Ascending aorta (tissue), 2 donors: ENCODE data around the gene ROGDI. TPM values are rescaled to one million over a fixed set of nuclear protein-coding genes. Genes with fewer than 3 reads are reported as not detected.

ENCODE experiments used
- DNase-seq, 2 donors: peaks; one replicate each; pipeline ENCODE4 v3.0.0-alpha.2; 2019; ENCODE audit warnings: low spot score in 2 of 2
- H3K27ac ChIP-seq, 2 donors: fragments of 200-600 bp; sonication (generic); one replicate each; pipeline ENCODE4 v1.5.1; 2016 to 2017; ENCODE audit warnings: mild to moderate bottlenecking in 1 of 2
- H3K27me3 ChIP-seq: fragments of 200-600 bp; sonication (generic); one replicate; pipeline ENCODE4 v1.5.1; 2017
- H3K36me3 ChIP-seq, 2 donors: fragments of 200-600 bp; sonication (generic); one replicate each; pipeline ENCODE4 v1.5.1; 2016
- H3K4me1 ChIP-seq, 2 donors: fragments of 200-600 bp; sonication (generic); one replicate each; pipeline ENCODE4 v1.5.1; 2016 to 2017; ENCODE audit warnings: mild to moderate bottlenecking in 1 of 2
- H3K4me3 ChIP-seq, 2 donors: fragments of 200-600 bp; sonication (generic); one replicate each; pipeline ENCODE4 v1.5.1; 2016 to 2017; ENCODE audit warnings: mild to moderate bottlenecking in 1 of 2
- H3K9me3 ChIP-seq, 2 donors: fragments of 200-600 bp; sonication (generic); one replicate each; pipeline ENCODE4 v1.5.1; 2016
- CTCF ChIP-seq, 3 experiments: fragments of 200-600 bp in 2 of 3; fragments of 450-650 bp in 1 of 3; sonication (generic) in 2 of 3; IDR thresholded peaks; one replicate each; pipeline ENCODE4 v1.5.1; 2016 to 2019; ENCODE audit warnings: antibody characterized with exemption in 3 of 3, mild to moderate bottlenecking in 1 of 3, moderate library complexity in 1 of 3
- intact Hi-C: fragments of 100-400 bp; cut with DNase I; formaldehyde crosslinking; loops from one replicate; pipeline ENCODE4 v1.15.1; 2023
- total RNA-seq: library from RNA; depleted of rRNA; stranded (reverse); fragments of >200 nt; gene quantifications from one replicate; pipeline ENCODE4 v1.1.0, GENCODE V29; 2016

Gene ROGDI
- total RNA-seq, 1 donor from 2014 or later: 10.5 TPM

GRCh38 chr16:4813251-4814003 lies 11.0 kb upstream of the ROGDI start:
- Histone ChIP-seq H3K36me3 (peaks cover 77 to 98% of the 10 kb centered on the region in 2 donors), H3K27ac (no peak overlapping the region), H3K4me1 (no peaks in the 10 kb centered on the region), H3K4me3 (no peak overlapping the region), H3K9me3 (no peaks in the 10 kb centered on the region), H3K27me3 (no peaks in the 10 kb centered on the region)
- TF ChIP-seq CTCF (IDR thresholded peaks at IDR 0.05): no peak
- intact Hi-C loops: no loop called here
- no peak for DNase-seq

GRCh38 chr16:4811773-4812172 lies 9.3 kb upstream of the ROGDI start:
- Histone ChIP-seq H3K4me1 (no peaks in the 10 kb centered on the region), H3K9me3 (no peaks in the 10 kb centered on the region), H3K27me3 (no peaks in the 10 kb centered on the region), H3K4me3 (no peak overlapping the region), H3K27ac (no peak overlapping the region), H3K36me3 (peaks cover 70 to 96% of the 10 kb centered on the region in 2 donors)
- intact Hi-C loops: no loop called here
- no peak for DNase-seq
- TF ChIP-seq CTCF (IDR thresholded peaks at IDR 0.05): no peak

GRCh38 chr16:4811242-4811641 lies 8.8 kb upstream of the ROGDI start:
- no peaks in the 10 kb centered on the region for H3K9me3 ChIP-seq
- no peaks in the 10 kb centered on the region for H3K4me1 ChIP-seq
- peaks cover 68 to 93% of the 10 kb centered on the region in 2 donors for H3K36me3 ChIP-seq
- no peak overlapping the region for H3K4me3 ChIP-seq
- DNase-seq: no peak
- no peak overlapping the region for H3K27ac ChIP-seq
- TF ChIP-seq CTCF (IDR thresholded peaks at IDR 0.05): no peak
- no peaks in the 10 kb centered on the region for H3K27me3 ChIP-seq
- intact Hi-C loops: no loop called here

- no peak for TF ChIP-seq CTCF (IDR thresholded peaks at IDR 0.05)
- Histone ChIP-seq H3K9me3 (no peaks in the 10 kb centered on the region), H3K36me3 (peaks cover 37 to 65% of the 10 kb centered on the region in 2 donors), H3K4me1 (peaks cover 3 to 7% of the 10 kb centered on the region in 2 donors), H3K27me3 (no peaks in the 10 kb centered on the region), H3K27ac (no peak overlapping the region), H3K4me3 (no peak overlapping the region)
- intact Hi-C loops: no loop called here
- DNase-seq: no peak
Measured at GRCh38 chr16:4806280-4806679, 3.8 kb upstream of the ROGDI start.

GRCh38 chr16:4805231-4805630 lies 2.8 kb upstream of the ROGDI start:
- H3K4me1 ChIP-seq: peaks cover 4 to 9% of the 10 kb centered on the region in 2 donors
- peaks cover 29 to 56% of the 10 kb centered on the region in 2 donors for H3K36me3 ChIP-seq
- no peaks in the 10 kb centered on the region for H3K9me3 ChIP-seq
- intact Hi-C loops: no loop called here
- H3K4me3 ChIP-seq: no peak overlapping the region
- TF ChIP-seq CTCF (IDR thresholded peaks at IDR 0.05): no peak
- no peak for DNase-seq
- no peaks in the 10 kb centered on the region for H3K27me3 ChIP-seq
- H3K27ac ChIP-seq: no peak overlapping the region
